Cortex of kidney (tissue), 1 donor: ENCODE results near the gene GSC.
"Not testable (repeated sequence)": the region's sequence is repeated elsewhere in the genome, so short reads cannot be mapped to it uniquely, and the experiment has no call there.

Source experiments
- DNase-seq: peaks from one replicate; lab custom pipeline; 2025; lab: John Stamatoyannopoulos, UW

Gene GSC

GRCh38 chr14:94771906-94772490 lies 2.1 kb upstream of the GSC start:
- DNase-seq, result no peak

DNA sequence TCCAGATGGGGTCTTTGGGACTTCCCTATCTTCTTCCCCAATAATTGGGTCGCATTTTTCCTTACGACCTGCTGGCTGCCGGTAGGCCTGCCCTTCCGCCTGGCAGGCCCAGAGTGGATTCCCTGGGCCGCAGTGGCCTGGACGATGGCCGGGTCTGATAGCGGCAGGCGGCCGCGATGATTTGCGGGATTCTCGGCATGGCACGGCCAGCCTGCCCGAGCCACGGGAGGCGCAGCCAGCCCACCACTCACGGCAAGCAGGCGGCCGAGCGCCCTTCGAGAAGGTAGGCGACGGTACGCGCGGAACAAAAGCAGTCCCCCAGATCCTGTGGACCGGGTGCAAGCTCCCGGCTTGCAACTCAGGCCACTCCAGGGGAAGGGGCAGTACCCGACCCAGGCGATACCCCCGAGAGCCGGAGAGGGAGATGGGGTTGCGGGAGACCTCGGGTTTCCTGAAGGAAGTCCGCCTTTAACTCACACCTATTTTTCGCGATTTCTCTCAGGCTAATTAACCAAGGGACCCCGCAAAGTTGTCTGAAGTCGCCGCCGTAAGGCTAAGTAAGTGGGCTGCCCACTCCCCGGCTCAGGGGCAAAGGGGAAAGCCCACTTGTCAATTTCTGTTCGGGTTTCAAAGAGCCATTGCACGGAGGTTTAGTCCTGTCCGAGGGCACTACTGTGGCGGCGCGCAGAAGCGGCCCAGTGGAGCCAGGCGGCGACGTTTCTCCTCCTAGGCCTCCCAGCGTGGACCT lies 1.4 kb upstream of the GSC start:
- no peak for DNase-seq

DNA sequence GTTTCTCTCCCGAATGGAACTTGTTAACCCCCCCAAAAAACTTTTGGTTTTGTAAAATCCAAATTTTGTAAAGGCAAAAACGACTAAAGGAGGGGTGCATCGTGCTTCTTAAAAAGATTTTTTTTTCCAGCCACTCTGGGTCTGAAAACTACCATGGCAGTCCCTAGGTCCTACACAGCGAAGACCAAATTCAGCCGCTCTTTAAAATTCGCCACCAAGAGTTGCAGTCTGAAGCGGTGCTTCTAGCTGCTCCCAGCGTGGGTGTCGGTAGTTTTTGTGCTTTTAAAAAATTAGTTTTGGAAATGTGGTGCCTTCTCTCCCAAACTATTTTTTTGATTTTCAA lies 873 bp upstream of the GSC start:
- DNase-seq, result no peak

- no peak for DNase-seq
Measured at GRCh38 chr14:94770251-94770749, 387 bp upstream of the GSC start.

- DNase-seq, result no peak
Measured at GRCh38 chr14:94768521-94769390, 1.2 kb downstream of the GSC start.

GRCh38 chr14:94768141-94768520 lies 1.8 kb downstream of the GSC start:
- no peak for DNase-seq

GRCh38 chr14:94767321-94767878 lies 2.5 kb downstream of the GSC start:
- no peak for DNase-seq

DNA sequence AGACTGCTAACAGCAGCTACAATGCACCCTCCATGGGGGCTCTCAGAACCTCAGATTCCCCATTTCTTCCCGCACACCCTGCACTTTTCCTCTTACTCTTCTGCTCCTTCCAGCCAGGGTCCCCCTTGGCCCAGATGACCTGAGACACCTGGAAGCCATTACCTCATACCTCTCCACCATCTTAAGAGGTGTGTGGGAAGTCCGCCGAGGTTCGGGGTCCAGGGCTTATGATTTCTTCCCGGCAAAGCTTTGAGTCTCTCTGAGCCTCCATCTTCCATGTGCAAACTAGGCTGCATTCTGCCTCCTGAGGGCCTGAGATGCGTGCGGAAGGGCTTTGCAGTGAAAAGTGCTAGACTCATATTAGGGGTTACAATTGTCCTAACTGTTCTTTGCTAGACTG lies 5.3 kb downstream of the GSC start:
- no peak for DNase-seq

DNA sequence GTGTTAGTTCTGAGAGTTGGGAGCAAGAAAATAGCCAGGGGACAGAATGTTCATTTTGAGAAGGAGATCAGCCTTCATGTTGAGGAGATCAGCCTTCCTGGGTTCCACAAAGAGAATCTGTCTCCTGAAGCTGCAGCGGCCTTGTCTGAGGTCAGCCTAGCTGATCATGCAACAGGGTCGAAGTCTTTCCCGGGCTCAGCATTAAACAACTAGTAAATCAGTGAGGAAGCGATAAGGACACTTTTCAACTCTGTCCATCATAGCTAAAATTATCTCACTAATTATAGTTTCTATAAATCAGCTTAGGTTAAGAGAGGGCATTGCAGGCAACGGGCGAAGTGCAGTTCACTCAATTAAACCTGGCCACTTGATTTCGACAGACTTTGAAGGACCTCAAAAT lies 7.5 kb downstream of the GSC start:
- no peak for DNase-seq

DNA sequence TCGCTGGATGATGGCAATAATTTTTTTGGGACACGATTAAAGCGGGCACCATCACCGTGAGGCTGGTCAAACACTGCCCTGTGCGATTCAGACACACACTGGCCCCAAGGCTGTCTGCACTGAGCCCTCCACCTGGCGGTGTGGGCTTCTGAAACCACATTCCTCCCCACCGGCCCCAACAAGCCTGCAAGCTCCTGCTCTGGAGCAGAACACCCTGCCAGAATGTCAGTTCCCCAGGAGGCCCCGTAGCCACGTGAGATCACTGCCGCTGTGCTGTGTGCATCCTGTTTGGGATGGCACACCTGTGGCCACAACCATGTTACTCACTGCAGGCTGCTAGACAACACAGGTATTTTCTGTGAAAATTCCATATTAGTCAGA lies 7.9 kb downstream of the GSC start:
- no peak for DNase-seq

- no peak for DNase-seq
Measured at GRCh38 chr14:94761348-94761996, 8.4 kb downstream of the GSC start.

GRCh38 chr14:94756310-94756882 lies 13.5 kb downstream of the GSC start:
- no peak for DNase-seq

- no peak for DNase-seq
Measured at GRCh38 chr14:94754391-94754942, 15.4 kb downstream of the GSC start.

DNA sequence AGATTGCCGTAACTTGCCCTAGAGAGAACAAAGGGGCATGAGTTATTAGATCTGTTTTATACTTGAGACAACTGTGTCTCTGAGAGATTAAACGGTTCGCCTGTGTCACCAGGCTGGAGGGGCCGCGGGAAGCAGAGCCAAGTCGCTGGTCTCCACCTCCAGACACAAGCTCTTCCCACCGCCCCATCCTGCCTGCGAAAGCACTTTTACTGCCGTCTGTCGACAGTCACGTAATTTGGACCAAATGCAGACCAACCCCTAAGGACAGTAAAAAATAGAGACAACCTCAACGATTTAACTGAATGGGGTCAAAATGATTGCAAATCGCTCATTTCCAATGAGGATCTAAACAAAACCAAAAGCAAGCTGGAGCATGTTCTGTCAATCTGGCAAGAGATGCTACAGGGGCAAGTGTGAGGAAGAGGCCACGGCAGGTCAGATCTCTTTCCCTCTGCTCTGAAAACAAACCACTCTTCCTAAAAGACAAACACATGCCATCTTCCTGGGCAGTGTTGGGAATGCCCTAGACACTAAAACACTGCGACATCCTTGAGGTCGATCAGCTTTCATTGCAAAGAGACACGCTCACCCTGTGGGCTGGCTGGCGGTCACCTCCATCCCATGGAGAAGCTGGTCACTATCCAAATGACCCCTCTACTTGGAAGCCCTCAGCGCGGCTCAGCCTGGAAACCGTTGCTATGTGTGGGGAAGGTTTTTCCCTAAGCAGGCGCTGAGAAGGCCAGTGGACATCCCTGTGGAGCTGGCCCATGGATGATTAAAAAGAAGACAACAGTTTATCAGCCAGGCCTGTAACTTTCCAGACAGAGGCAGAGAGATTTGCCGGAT lies 17.1 kb downstream of the GSC start:
- no peak for DNase-seq

- no peak for DNase-seq
Measured at GRCh38 chr14:94751956-94752355, 18.0 kb downstream of the GSC start.

DNA sequence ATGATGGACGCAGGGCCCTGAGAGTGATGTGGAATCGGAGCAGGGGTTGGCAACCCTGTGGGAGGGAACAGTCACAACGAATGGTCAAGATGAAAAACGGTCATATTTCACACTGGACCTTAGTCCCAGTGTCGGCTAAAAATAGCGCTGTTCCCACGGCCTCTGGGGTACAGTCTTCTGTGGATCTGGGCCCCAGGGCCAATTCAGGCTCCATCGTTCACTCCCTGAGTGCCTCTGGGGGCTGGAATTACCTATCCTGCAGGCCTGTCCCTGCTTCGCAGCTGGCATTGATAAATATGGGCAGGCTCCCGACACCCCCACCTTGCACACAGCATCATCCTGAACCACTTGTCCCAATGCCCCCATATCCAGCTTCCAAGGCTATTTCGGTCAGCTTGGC lies 18.6 kb downstream of the GSC start:
- no peak for DNase-seq

DNA sequence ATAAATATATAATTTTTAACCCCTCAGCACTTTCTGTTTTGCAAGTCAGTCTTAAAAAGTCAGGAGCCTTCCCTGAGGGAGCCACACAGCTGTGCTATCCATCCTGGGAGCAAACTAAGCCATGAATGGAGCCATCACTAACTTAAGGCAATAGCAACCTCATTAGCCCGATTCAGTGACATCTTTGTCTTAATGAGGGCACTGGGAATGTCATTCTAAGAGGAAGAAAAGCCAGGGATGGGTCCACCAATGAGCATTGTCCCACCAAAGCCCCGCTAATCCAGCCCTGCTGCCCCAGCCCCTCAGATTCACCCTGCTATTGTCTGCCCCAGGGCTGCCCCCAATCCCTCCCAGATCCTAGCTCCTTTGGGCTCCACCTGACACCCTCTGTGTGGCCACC lies 19.5 kb downstream of the GSC start:
- DNase-seq, result no peak

GRCh38 chr14:94748667-94749347 lies 21.1 kb downstream of the GSC start:
- DNase-seq, result no peak

GRCh38 chr14:94747739-94748138 lies 22.2 kb downstream of the GSC start:
- no peak for DNase-seq

GRCh38 chr14:94747153-94747552 lies 22.8 kb downstream of the GSC start:
- not testable (repeated sequence) for DNase-seq
